ENCODE data around the gene NDFIP1.

GRCh38 chr5:142072488-142072887 is 36.1 kb upstream of the NDFIP1 start:
- TF ChIP-seq, protein P1, sequence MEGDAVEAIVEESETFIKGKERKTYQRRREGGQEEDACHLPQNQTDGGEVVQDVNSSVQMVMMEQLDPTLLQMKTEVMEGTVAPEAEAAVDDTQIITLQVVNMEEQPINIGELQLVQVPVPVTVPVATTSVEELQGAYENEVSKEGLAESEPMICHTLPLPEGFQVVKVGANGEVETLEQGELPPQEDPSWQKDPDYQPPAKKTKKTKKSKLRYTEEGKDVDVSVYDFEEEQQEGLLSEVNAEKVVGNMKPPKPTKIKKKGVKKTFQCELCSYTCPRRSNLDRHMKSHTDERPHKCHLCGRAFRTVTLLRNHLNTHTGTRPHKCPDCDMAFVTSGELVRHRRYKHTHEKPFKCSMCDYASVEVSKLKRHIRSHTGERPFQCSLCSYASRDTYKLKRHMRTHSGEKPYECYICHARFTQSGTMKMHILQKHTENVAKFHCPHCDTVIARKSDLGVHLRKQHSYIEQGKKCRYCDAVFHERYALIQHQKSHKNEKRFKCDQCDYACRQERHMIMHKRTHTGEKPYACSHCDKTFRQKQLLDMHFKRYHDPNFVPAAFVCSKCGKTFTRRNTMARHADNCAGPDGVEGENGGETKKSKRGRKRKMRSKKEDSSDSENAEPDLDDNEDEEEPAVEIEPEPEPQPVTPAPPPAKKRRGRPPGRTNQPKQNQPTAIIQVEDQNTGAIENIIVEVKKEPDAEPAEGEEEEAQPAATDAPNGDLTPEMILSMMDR (IDR thresholded peaks at IDR 0.05) = no peak
- TF ChIP-seq POLR2A (IDR thresholded peaks at IDR 0.05) = no peak
- no peak for TF ChIP-seq POLR2AphosphoS5 (IDR thresholded peaks at IDR 0.05)

Measured in transverse colon (tissue), 4 donors.